ENCODE results near the gene OTX2. TPM values are rescaled to one million over a fixed set of nuclear protein-coding genes. Genes with fewer than 3 reads are reported as not detected.

Gene OTX2
- total and polyA plus RNA-seq, 2 of the 13 experiments (the other 11 are each of a cell fraction or from before 2014, with no cell fraction given): not detected

- intact Hi-C loops (cut with micrococcal nuclease; ENCODE audit: unreplicated experiment) (no loop called here), in situ Hi-C loops (cut with HindIII; ENCODE audit: extremely low pct_ligation_motif_present, low pct_unique_long_range_greater_than_20kb) (no loop called here)
- no peak for FAIRE-seq
- ChIA-PET CTCF (ENCODE audit: low intra/inter-chr PET ratio, low total read pairs) (no interaction called here), POLR2A (no interaction called here)
- Histone ChIP-seq H4K20me1 (ENCODE audit: insufficient read depth, low read length) (no peaks in the 10 kb centered on the region), H3K27me3 (ENCODE audit: control insufficient read depth in 1 of 2, insufficient read depth in 2 of 2, low read length in 2 of 2) (no peaks in the 10 kb centered on the region), H3K9ac (ENCODE audit: insufficient read depth, low read depth, low read length) (no peak overlapping the region), H3K4me1 (ENCODE audit: insufficient read depth, low read length) (no peaks in the 10 kb centered on the region), H3K4me3 (replicated peaks in 1 of 3; ENCODE audit: insufficient read depth in 1 of 3, low read depth in 2 of 3, low read length in 3 of 3) (no peak overlapping the region), H3K79me2 (ENCODE audit: insufficient read depth, low read length) (no peaks in the 10 kb centered on the region), H3K36me3 (replicated peaks in 1 of 2; ENCODE audit: control insufficient read depth in 1 of 2, insufficient read depth in 2 of 2, low read length in 2 of 2) (no peaks in the 10 kb centered on the region), H3K27ac (ENCODE audit: extremely low read length, insufficient read depth, low read length) (no peak overlapping the region), H2AFZ (ENCODE audit: low read length) (no peak overlapping the region), H3K9me3 (ENCODE audit: low read length) (no peaks in the 10 kb centered on the region), H3K4me2 (ENCODE audit: low read depth, low read length) (no peak overlapping the region)
- WGBS (ENCODE audit: low lambda C conversion rate): 4% methylated on average over 2 of the region's 2 CpGs
- ATAC-seq: no peak
- no peak for DNase-seq (ENCODE audit: low spot score)
- no TSS peak for BruUV-seq (replicated peaks)
- TF ChIP-seq CENPBD1 (CRISPR knock-in tag; IDR thresholded peaks at IDR 0.05; ENCODE audit: borderline replicate concordance, low read depth) (no peak), ZNF10 (CRISPR knock-in tag; IDR thresholded peaks at IDR 0.05; ENCODE audit: borderline replicate concordance, low read depth) (no peak), CHD4 (IDR thresholded peaks at IDR 0.05; ENCODE audit: borderline replicate concordance, low read length) (no peak), PAX8 (CRISPR knock-in tag; IDR thresholded peaks at IDR 0.05; ENCODE audit: borderline replicate concordance) (no peak), U2AF1 (optimal IDR thresholded peaks at IDR 0.05; ENCODE audit: low read depth, low read length) (no peak), FIP1L1 (IDR thresholded peaks at IDR 0.05; ENCODE audit: borderline replicate concordance, insufficient read depth, low read depth, low read length) (no peak)
Measured at GRCh38 chr14:56759633-56760032, 50.6 kb downstream of the OTX2 start.

- ATAC-seq (no peak), FAIRE-seq (no peak), DNase-seq (ENCODE audit: low spot score) (no peak)
- no peaks in the 10 kb centered on the region for H3K36me3 ChIP-seq (replicated peaks in 1 of 2; ENCODE audit: control insufficient read depth in 1 of 2, insufficient read depth in 2 of 2, low read length in 2 of 2)
- H3K4me3 ChIP-seq (replicated peaks in 1 of 3; ENCODE audit: insufficient read depth in 1 of 3, low read depth in 2 of 3, low read length in 3 of 3): no peak overlapping the region
- ChIA-PET POLR2A (no interaction called here), CTCF (ENCODE audit: low intra/inter-chr PET ratio, low total read pairs) (no interaction called here)
- no TSS peak for BruUV-seq (replicated peaks)
- in situ Hi-C loops (cut with HindIII; ENCODE audit: extremely low pct_ligation_motif_present, low pct_unique_long_range_greater_than_20kb): no loop called here
- no peaks in the 10 kb centered on the region for H3K4me1 ChIP-seq (ENCODE audit: insufficient read depth, low read length)
- no peaks in the 10 kb centered on the region for H3K9me3 ChIP-seq (ENCODE audit: low read length)
- intact Hi-C loops (cut with micrococcal nuclease; ENCODE audit: unreplicated experiment): no loop called here
- H3K4me2 ChIP-seq (ENCODE audit: low read depth, low read length): no peak overlapping the region
- H3K27ac ChIP-seq (ENCODE audit: extremely low read length, insufficient read depth, low read length): no peak overlapping the region
- no peaks in the 10 kb centered on the region for H3K27me3 ChIP-seq (ENCODE audit: control insufficient read depth in 1 of 2, insufficient read depth in 2 of 2, low read length in 2 of 2)
- WGBS (ENCODE audit: low lambda C conversion rate): 0% methylated on average over 2 of the region's 5 CpGs
- no peak overlapping the region for H2AFZ ChIP-seq (ENCODE audit: low read length)
- no peak overlapping the region for H3K9ac ChIP-seq (ENCODE audit: insufficient read depth, low read depth, low read length)
- no peaks in the 10 kb centered on the region for H3K79me2 ChIP-seq (ENCODE audit: insufficient read depth, low read length)
- no peaks in the 10 kb centered on the region for H4K20me1 ChIP-seq (ENCODE audit: insufficient read depth, low read length)
- no peak for TF ChIP-seq SP140L (CRISPR knock-in tag; IDR thresholded peaks at IDR 0.05; ENCODE audit: borderline replicate concordance)
- no peak for TF ChIP-seq ZNF720 (CRISPR knock-in tag; IDR thresholded peaks at IDR 0.05)
- no peak for TF ChIP-seq ZBTB33 (CRISPR knock-in tag; IDR thresholded peaks at IDR 0.05)
- no peak for TF ChIP-seq SMAD9 (CRISPR knock-in tag; IDR thresholded peaks at IDR 0.05)
- no peak for TF ChIP-seq ZNF607 (CRISPR knock-in tag; IDR thresholded peaks at IDR 0.05; ENCODE audit: borderline replicate concordance)
- TF ChIP-seq ZNF558 (CRISPR knock-in tag; IDR thresholded peaks at IDR 0.05; ENCODE audit: borderline replicate concordance): no peak
- TF ChIP-seq MXD3 (CRISPR knock-in tag; IDR thresholded peaks at IDR 0.05): no peak
- no peak for TF ChIP-seq ZNF576 (CRISPR knock-in tag; IDR thresholded peaks at IDR 0.05)
- no peak for TF ChIP-seq ZNF616 (CRISPR knock-in tag; IDR thresholded peaks at IDR 0.05; ENCODE audit: low read depth)
Measured at GRCh38 chr14:56759094-56759493, 51.2 kb downstream of the OTX2 start.

Data from HepG2 (cell line).